Vagina (tissue), 2 donors: Measurements from ENCODE around the gene MAL.

Experiments
- CTCF ChIP-seq, 3 experiments: fragments of 450-650 bp in 2 of 3; fragments of 200-600 bp in 1 of 3; sonication (generic) in 1 of 3; IDR thresholded peaks; one replicate each; pipeline ENCODE4 v1.5.1; 2017 to 2019; ENCODE audit warnings: antibody characterized with exemption in 3 of 3, mild to moderate bottlenecking in 2 of 3, moderate library complexity in 2 of 3
- POLR2AphosphoS5 ChIP-seq, 2 donors: sonication (generic); formaldehyde crosslinking; IDR thresholded peaks; one replicate each; pipeline ENCODE4 v1.9.0; 2017; ENCODE audit warnings: antibody characterized with exemption in 2 of 2, mild to moderate bottlenecking in 2 of 2, low read depth in 1 of 2; ENCODE audit not compliant: insufficient read depth in 1 of 2

- TF ChIP-seq POLR2AphosphoS5 (IDR thresholded peaks at IDR 0.05; ENCODE audit: insufficient read depth in 1 of 2, low read depth in 1 of 2): no peak
- no peak for TF ChIP-seq CTCF (IDR thresholded peaks at IDR 0.05)
Measured at GRCh38 chr2:95073856-95074662, 48.6 kb downstream of the MAL start.
